Activated T-helper 1 cell treated with anti-CD3 and anti-CD28 coated beads, Interleukin-12 subunit alpha, Interleukin-12 subunit beta, Interleukin-2, Interleukin-4 antibody, amounts not matched to agents 30 ng/mL and 10 ng/mL and 1 ng/mL, durations not matched to agents 14 hours and 24 hours and 36 hours (primary cell): Measurements from ENCODE around the gene CD46. TPM values are rescaled to one million over a fixed set of nuclear protein-coding genes. Genes with fewer than 3 reads are reported as not detected.

Experiments
- DNase-seq: peaks from one replicate; pipeline ENCODE4 v3.0.0; 2021; ENCODE audit warnings: low spot score
- H3K27ac Mint-ChIP-seq: one replicate; pipeline ENCODE4 v1.8.0; 2021; ENCODE audit warnings: mild to moderate bottlenecking, mixed read lengths
- H3K27me3 Mint-ChIP-seq: one replicate; pipeline ENCODE4 v1.8.0; 2022; ENCODE audit warnings: mild to moderate bottlenecking, moderate library complexity, mixed read lengths; ENCODE audit not compliant: insufficient read depth
- H3K36me3 Mint-ChIP-seq: one replicate; pipeline ENCODE4 v1.8.0; 2021; ENCODE audit warnings: low read depth, mixed read lengths
- H3K4me1 Mint-ChIP-seq: one replicate; pipeline ENCODE4 v1.8.0; 2021; ENCODE audit warnings: low read depth, mixed read lengths
- H3K4me3 Mint-ChIP-seq: one replicate; pipeline ENCODE4 v1.8.0; 2021; ENCODE audit warnings: mild to moderate bottlenecking, moderate library complexity, mixed read lengths
- H3K9me3 Mint-ChIP-seq: one replicate; pipeline ENCODE4 v1.8.0; 2021; ENCODE audit warnings: mixed read lengths
- intact Hi-C: fragments of 100-400 bp; cut with micrococcal nuclease; formaldehyde crosslinking; loops from one replicate; pipeline ENCODE4 v1.15.1; 2024
- total RNA-seq: library from RNA; stranded (reverse); gene quantifications from 2 replicates; pipeline ENCODE4 v1.2.3, GENCODE V29; 2022

The CD46 gene
- total RNA-seq, 1 donor from 2014 or later: 101 TPM

GRCh38 chr1:207789792-207790787 is 38.2 kb downstream of the CD46 start:
- no peak overlapping the region for H3K27ac Mint-ChIP-seq

DNA sequence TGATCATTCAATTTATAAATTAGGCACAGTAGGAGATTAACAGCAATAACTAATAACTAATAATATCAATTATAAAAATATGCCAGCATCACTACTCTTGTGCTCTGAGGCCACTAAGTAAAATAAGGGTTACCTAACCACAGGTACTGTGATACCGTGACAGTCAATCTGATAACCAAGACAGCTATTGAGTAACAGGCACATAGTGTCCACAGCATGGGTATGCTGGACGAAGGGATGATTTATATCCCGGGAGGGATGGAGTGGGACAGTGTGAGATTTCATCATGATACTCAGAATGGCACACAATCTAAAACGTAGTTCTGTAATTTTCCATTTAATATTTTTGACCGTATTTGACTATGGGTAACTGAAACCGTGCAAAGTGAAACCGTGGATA is 39.4 kb downstream of the CD46 start:
- Mint-ChIP-seq H3K9me3 (no peaks in the 10 kb centered on the region), H3K4me3 (no peak overlapping the region), H3K27ac (no peak overlapping the region), H3K36me3 (peaks cover 19% of the 10 kb centered on the region), H3K4me1 (no peaks in the 10 kb centered on the region), H3K27me3 (no peaks in the 10 kb centered on the region)
- no peak for DNase-seq
- intact Hi-C loops: loop anchor here (10.0 kb wide), 1 partner anchor 146 kb away; the partner anchor contains the start of gene CR1L

More at GRCh38 chr1:207789792-207790787, 38.2 kb downstream of the CD46 start:
- H3K4me1 Mint-ChIP-seq: no peaks in the 10 kb centered on the region
- no peak for DNase-seq
- no peak overlapping the region for H3K4me3 Mint-ChIP-seq
- H3K27me3 Mint-ChIP-seq: no peaks in the 10 kb centered on the region
- H3K36me3 Mint-ChIP-seq: peaks cover 22% of the 10 kb centered on the region
- H3K9me3 Mint-ChIP-seq: no peaks in the 10 kb centered on the region
- intact Hi-C loops: loop anchor here (10.0 kb wide), 1 partner anchor 145 kb away; the partner anchor contains the start of gene CR1L

DNA sequence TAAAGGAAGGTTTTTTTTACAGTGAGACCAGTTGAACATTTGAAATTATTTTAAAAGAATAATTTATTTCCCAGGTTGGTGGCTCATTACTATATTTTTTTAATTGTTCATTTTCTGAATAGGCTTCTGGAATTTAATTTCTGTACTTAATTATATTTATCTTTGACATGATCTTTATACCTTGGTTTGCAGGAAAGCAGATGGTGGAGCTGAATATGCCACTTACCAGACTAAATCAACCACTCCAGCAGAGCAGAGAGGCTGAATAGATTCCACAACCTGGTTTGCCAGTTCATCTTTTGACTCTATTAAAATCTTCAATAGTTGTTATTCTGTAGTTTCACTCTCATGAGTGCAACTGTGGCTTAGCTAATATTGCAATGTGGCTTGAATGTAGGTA is 41.5 kb downstream of the CD46 start:
- intact Hi-C loops: loop anchor here (10.0 kb wide), 1 partner anchor 149 kb away; the partner anchor contains the start of gene CR1L
- peaks cover 14% of the 10 kb centered on the region for H3K4me1 Mint-ChIP-seq
- no peaks in the 10 kb centered on the region for H3K27me3 Mint-ChIP-seq

GRCh38 chr1:207794861-207795260 is 43.0 kb downstream of the CD46 start:
- no peak overlapping the region for H3K4me3 Mint-ChIP-seq
- intact Hi-C loops: loop anchor here (10.0 kb wide), 1 partner anchor 150 kb away; the partner anchor contains the start of gene CR1L
- H3K36me3 Mint-ChIP-seq: peaks cover 25% of the 10 kb centered on the region

More for the DNA sequence above, 41.5 kb downstream of the CD46 start:
- H3K36me3 Mint-ChIP-seq: peaks cover 20% of the 10 kb centered on the region
- DNase-seq: no peak
- no peaks in the 10 kb centered on the region for H3K9me3 Mint-ChIP-seq
- H3K4me3 Mint-ChIP-seq: no peak overlapping the region
- no peak overlapping the region for H3K27ac Mint-ChIP-seq

DNA sequence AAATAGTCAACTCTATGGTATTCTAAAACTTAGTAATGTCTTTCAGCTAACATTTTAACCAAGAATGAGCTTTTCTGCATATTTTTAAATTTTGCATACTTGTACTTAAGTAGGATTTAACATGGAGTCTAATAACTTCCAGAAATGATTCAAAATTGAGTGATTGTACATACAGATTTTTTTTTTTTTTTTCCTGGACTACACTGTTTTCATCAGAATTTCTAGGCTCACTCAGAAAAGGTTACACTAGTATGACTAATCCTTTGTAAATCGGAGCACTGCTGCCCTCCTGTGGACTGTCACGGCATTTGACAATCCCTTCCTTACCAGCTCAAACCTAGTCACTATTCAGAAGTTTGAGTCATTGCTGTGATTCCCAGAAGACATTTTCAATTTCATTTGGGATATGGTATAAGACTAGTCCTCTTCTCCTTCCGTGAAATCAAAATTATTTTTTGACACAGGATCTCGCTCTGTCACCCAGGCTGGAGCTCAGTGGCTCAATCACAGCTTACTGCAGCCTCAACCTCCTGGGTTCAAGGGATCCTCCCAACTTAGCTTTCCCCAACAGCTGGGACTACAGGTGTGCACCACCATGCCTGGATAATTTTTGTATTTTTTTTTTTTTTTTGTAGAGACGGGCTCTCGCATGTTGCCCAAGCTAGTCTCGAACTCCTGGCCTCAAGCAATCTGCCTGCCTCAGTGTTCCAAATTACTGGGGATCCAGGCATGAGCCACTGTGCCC is 45.5 kb downstream of the CD46 start:
- H3K4me1 Mint-ChIP-seq: peaks cover 36% of the 10 kb centered on the region
- DNase-seq: peak; percentile 62
- H3K27ac Mint-ChIP-seq: peak overlapping the region; percentile 32
- no peaks in the 10 kb centered on the region for H3K9me3 Mint-ChIP-seq
- H3K4me3 Mint-ChIP-seq: no peak overlapping the region
- intact Hi-C loops: loop anchor here (1.0 to 10.0 kb wide), 7 partner anchors 19 to 166 kb away; partner anchors contain the start of genes CD46 and CR1L
- H3K36me3 Mint-ChIP-seq: peaks cover 35% of the 10 kb centered on the region
- no peaks in the 10 kb centered on the region for H3K27me3 Mint-ChIP-seq

More at GRCh38 chr1:207794861-207795260, 43.0 kb downstream of the CD46 start:
- H3K27me3 Mint-ChIP-seq: no peaks in the 10 kb centered on the region
- no peaks in the 10 kb centered on the region for H3K9me3 Mint-ChIP-seq
- DNase-seq: no peak
- H3K4me1 Mint-ChIP-seq: peaks cover 30% of the 10 kb centered on the region
- H3K27ac Mint-ChIP-seq: no peak overlapping the region

DNA sequence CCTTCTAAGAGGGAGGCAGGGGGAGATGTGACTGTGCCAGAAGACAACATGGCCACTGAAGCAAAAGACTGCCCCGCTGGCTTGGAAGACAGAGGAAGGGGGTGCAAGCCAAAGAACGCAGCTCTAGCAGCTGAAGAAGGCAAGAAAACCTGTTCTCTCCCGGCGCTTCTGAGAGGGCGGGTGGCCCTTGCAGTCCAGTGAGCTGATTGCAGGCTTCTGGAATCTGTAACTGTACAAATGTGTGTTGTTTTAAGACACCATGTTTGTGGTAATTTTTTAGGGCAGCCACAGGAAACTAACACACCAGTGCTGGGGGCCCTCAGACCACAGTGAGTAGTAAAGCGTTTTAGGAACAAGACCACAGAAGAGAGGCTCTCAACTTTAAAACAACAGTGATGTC is 47.0 kb downstream of the CD46 start:
- Mint-ChIP-seq H3K4me3 (peak overlapping the region; percentile 7), H3K27me3 (no peaks in the 10 kb centered on the region)
- no peak for DNase-seq

GRCh38 chr1:207799989-207800648 is 48.3 kb downstream of the CD46 start:
- H3K27ac Mint-ChIP-seq: no peak overlapping the region
- intact Hi-C loops: loop anchor here (10.0 kb wide), 1 partner anchor 155 kb away; the partner anchor contains the start of gene CR1L
- no peaks in the 10 kb centered on the region for H3K27me3 Mint-ChIP-seq
- no peak for DNase-seq
- no peak overlapping the region for H3K4me3 Mint-ChIP-seq
- no peaks in the 10 kb centered on the region for H3K9me3 Mint-ChIP-seq
- peaks cover 36% of the 10 kb centered on the region for H3K4me1 Mint-ChIP-seq
- H3K36me3 Mint-ChIP-seq: peaks cover 32% of the 10 kb centered on the region

More for the DNA sequence above, 47.0 kb downstream of the CD46 start:
- H3K9me3 Mint-ChIP-seq: no peaks in the 10 kb centered on the region
- intact Hi-C loops: loop anchor here (10.0 kb wide), 1 partner anchor 154 kb away; the partner anchor contains the start of gene CR1L
- H3K4me1 Mint-ChIP-seq: peaks cover 36% of the 10 kb centered on the region
- peak overlapping the region; percentile 51 for H3K27ac Mint-ChIP-seq
- peaks cover 35% of the 10 kb centered on the region for H3K36me3 Mint-ChIP-seq

DNA sequence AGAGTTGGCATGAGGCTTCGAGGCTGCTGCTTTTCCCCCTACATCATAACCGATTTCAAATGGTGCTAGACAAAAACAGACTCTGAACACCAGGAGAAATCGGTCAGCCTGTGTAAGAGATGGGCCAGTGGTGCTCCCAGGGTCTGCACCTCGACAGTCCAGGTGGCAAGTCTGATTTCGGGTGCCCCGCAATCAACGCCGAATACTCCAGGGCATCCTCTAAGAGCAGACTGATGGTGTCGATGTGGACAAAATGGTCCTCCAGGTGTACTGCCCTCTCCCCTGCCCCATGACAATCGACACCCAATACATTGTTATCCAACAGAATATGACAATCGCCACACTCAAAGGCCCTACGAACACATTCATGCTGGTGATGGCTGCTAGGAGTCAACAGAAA is 50.0 kb downstream of the CD46 start:
- Mint-ChIP-seq H3K27me3 (no peaks in the 10 kb centered on the region), H3K4me1 (peaks cover 41% of the 10 kb centered on the region), H3K36me3 (peaks cover 39% of the 10 kb centered on the region), H3K27ac (no peak overlapping the region), H3K4me3 (no peak overlapping the region), H3K9me3 (no peaks in the 10 kb centered on the region)
- DNase-seq: no peak
- intact Hi-C loops: no loop called here

DNA sequence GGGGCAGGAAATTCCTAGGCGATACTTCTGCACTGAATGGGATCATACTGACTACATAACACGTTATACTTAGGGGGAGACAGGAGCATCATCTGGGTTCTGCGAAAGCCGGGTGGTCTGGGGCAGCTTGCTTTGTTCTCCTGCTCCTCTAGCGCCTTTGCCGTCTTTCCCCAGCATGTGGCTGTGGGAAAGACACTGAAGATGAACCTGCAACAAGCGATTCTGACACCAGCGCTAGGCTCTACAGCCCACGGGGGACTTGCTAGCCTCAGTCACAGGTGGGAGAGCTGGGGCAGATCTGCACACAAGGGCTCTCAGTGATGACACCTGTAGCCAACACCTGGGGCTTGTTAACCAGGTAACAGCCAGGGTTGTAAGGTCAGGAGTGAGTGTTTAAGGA is 51.8 kb downstream of the CD46 start:
- Mint-ChIP-seq H3K27ac (no peak overlapping the region), H3K9me3 (no peaks in the 10 kb centered on the region), H3K4me3 (no peak overlapping the region), H3K27me3 (no peaks in the 10 kb centered on the region), H3K36me3 (peaks cover 46% of the 10 kb centered on the region), H3K4me1 (peaks cover 41% of the 10 kb centered on the region)
- DNase-seq: no peak
- intact Hi-C loops: no loop called here

GRCh38 chr1:207804721-207805468 is 53.0 kb downstream of the CD46 start:
- H3K4me1 Mint-ChIP-seq: peaks cover 37% of the 10 kb centered on the region
- H3K27me3 Mint-ChIP-seq: no peaks in the 10 kb centered on the region
- no peak for DNase-seq
- no peak overlapping the region for H3K4me3 Mint-ChIP-seq
- no peak overlapping the region for H3K27ac Mint-ChIP-seq
- intact Hi-C loops: no loop called here
- H3K9me3 Mint-ChIP-seq: no peaks in the 10 kb centered on the region
- H3K36me3 Mint-ChIP-seq: peaks cover 51% of the 10 kb centered on the region

DNA sequence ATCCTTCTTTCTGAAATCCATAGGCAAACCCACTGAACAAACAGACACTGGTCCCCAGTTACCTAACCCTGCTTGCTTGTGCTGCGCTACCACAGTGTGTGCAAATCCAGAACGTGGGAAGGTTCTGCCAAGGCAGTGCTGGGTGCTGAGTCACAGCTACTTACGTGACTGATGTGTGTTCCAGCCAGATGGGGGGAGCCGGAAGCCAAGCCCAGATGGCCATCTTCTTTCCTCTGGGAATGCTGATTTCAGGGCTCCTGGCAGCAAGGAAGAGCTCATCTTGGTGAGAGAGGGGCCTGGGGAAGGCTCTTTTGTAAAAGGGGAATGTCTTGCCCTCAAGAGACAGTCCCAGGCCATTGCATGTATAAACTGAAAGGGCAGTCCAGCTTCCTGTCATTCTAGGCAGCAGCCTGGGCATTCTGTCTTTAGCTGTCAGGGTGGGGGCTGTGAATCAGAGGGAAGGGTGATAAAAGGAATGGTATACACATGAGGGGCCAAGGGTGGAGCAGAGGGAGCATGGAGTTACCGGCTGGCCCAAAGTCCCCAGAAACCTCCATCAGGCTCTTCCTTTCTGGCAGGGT is 54.1 kb downstream of the CD46 start:
- Mint-ChIP-seq H3K27me3 (no peaks in the 10 kb centered on the region), H3K4me3 (no peak overlapping the region), H3K27ac (no peak overlapping the region), H3K36me3 (peaks cover 52% of the 10 kb centered on the region), H3K9me3 (no peaks in the 10 kb centered on the region), H3K4me1 (peaks cover 40% of the 10 kb centered on the region)
- no peak for DNase-seq
- intact Hi-C loops: no loop called here
